Activated T-helper 2 cell treated with anti-CD3 and anti-CD28 coated beads, Interferon-gamma antibody, Interleukin-2, Interleukin-4, amounts not matched to agents 10 μg/mL and 5 μg/mL and 100 μg/mL, durations not matched to agents 14 hours and 24 hours and 36 hours (primary cell): ENCODE results near the gene SERPINB13. TPM values are rescaled to one million over a fixed set of nuclear protein-coding genes. Genes with fewer than 3 reads are reported as not detected.
"Not testable (repeated sequence)": the region's sequence is repeated elsewhere in the genome, so short reads cannot be mapped to it uniquely, and the experiment has no call there.

ENCODE experiments used
- DNase-seq: peaks from one replicate; pipeline ENCODE4 v3.0.0; 2021; ENCODE audit warnings: low spot score
- H3K27ac Mint-ChIP-seq: one replicate; pipeline ENCODE4 v1.8.0; 2021; ENCODE audit warnings: mixed read lengths
- H3K27me3 Mint-ChIP-seq: one replicate; pipeline ENCODE4 v1.8.0; 2021; ENCODE audit warnings: low read depth, mixed read lengths
- H3K36me3 Mint-ChIP-seq: one replicate; pipeline ENCODE4 v1.8.0; 2021; ENCODE audit warnings: low read depth, mixed read lengths
- H3K4me1 Mint-ChIP-seq: one replicate; pipeline ENCODE4 v1.8.0; 2021; ENCODE audit warnings: low read depth, mixed read lengths
- H3K4me3 Mint-ChIP-seq: one replicate; pipeline ENCODE4 v1.8.0; 2021; ENCODE audit warnings: low read depth, mild to moderate bottlenecking, moderate library complexity, mixed read lengths
- H3K9me3 Mint-ChIP-seq: one replicate; pipeline ENCODE4 v1.8.0; 2021; ENCODE audit warnings: mixed read lengths
- intact Hi-C: fragments of 100-400 bp; cut with micrococcal nuclease; formaldehyde crosslinking; loops from one replicate; pipeline ENCODE4 v1.15.1; 2023
- total RNA-seq: library from RNA; stranded (reverse); gene quantifications from 2 replicates; pipeline ENCODE4 v1.2.3, GENCODE V29; 2022

The SERPINB13 gene
- total RNA-seq, 1 donor from 2014 or later, result not detected

GRCh38 chr18:63637703-63638102 lies 50.6 kb downstream of the SERPINB13 start:
- H3K27ac Mint-ChIP-seq, result no peak overlapping the region
- no peak overlapping the region for H3K4me3 Mint-ChIP-seq

GRCh38 chr18:63641157-63641680 lies 54.1 kb downstream of the SERPINB13 start:
- H3K27ac Mint-ChIP-seq, H3K4me1 Mint-ChIP-seq, H3K9me3 Mint-ChIP-seq, H3K4me3 Mint-ChIP-seq, H3K36me3 Mint-ChIP-seq, DNase-seq, intact Hi-C loops, H3K27me3 Mint-ChIP-seq: not testable (repeated sequence)

More at GRCh38 chr18:63637703-63638102, 50.6 kb downstream of the SERPINB13 start:
- no peaks in the 10 kb centered on the region for H3K9me3 Mint-ChIP-seq
- no peaks in the 10 kb centered on the region for H3K27me3 Mint-ChIP-seq
- DNase-seq, result no peak
- H3K4me1 Mint-ChIP-seq, result no peaks in the 10 kb centered on the region
- no peaks in the 10 kb centered on the region for H3K36me3 Mint-ChIP-seq
- intact Hi-C loops, result no loop called here

DNA sequence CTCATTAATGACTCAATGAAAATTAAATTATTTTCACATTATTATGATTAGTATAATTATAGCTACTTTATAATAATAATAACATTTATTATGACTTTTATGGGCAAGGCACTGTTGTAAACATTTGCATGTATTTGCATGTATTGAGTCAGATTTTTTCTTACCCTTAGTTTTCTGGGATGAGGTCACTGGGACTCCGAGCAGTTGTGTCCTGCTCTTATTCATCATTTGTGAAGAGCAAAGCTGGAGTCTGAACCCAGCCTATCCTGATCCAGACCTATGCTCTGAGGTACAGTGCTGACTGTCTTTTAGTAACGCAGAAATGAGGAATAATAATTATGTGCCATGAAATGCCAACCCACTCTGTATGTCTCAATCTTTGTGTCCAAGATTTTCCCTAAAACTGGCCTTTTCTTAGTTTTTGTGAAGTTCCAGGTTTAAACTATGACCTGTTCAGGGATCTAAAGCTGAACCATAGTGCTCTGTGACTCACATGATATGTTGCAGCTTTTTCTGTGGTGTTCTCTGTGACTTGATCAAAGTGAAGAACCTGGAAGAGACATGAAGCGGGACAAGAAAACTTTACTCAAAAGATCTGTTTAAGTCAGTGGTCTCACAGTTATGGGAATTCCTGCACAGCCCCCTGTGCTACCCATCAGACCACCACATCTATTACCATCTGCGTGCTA lies 55.7 kb downstream of the SERPINB13 start:
- H3K27me3 Mint-ChIP-seq, H3K4me3 Mint-ChIP-seq, H3K27ac Mint-ChIP-seq, H3K9me3 Mint-ChIP-seq, DNase-seq, H3K36me3 Mint-ChIP-seq, intact Hi-C loops, H3K4me1 Mint-ChIP-seq: not testable (repeated sequence)

DNA sequence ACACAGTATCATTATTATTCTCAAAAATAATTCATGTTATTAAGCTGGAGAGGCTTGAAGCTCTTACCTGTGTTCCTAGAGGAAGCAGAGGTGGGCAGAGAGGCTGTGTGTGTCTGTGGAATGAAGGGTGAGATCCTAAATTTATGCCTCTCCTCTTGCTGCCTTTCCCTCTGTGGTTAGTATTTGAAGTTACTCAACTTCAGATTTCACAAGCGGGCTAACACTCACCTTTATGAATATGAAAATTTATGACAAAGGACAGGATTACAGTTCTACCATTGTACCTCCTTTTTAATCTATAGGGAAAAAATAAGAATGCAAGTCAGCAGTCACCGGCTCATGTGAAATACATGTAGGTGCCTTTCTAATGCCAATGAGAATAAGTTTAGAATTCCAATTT lies 57.0 kb downstream of the SERPINB13 start, which contains the start of gene SERPINB4:
SERPINB4 (minus strand) TSS at position 115 of the 400 bp plus-strand sequence. CDS start 679 bp downstream, outside the sequence.
- H3K36me3 Mint-ChIP-seq, DNase-seq, H3K9me3 Mint-ChIP-seq, H3K4me1 Mint-ChIP-seq, H3K27me3 Mint-ChIP-seq, intact Hi-C loops, H3K27ac Mint-ChIP-seq, H3K4me3 Mint-ChIP-seq: not testable (repeated sequence)

- H3K36me3 Mint-ChIP-seq, H3K4me3 Mint-ChIP-seq, DNase-seq, H3K4me1 Mint-ChIP-seq, H3K27ac Mint-ChIP-seq, H3K9me3 Mint-ChIP-seq, H3K27me3 Mint-ChIP-seq, intact Hi-C loops: not testable (repeated sequence)
Observed at GRCh38 chr18:63644694-63645093, 57.6 kb downstream of the SERPINB13 start.

GRCh38 chr18:63646936-63647335 lies 59.8 kb downstream of the SERPINB13 start:
- no peak overlapping the region for H3K27ac Mint-ChIP-seq
- peaks cover 2% of the 10 kb centered on the region for H3K27me3 Mint-ChIP-seq
- H3K4me3 Mint-ChIP-seq, result no peak overlapping the region
- H3K4me1 Mint-ChIP-seq, result no peaks in the 10 kb centered on the region
- H3K9me3 Mint-ChIP-seq, result no peaks in the 10 kb centered on the region
- intact Hi-C loops, result no loop called here
- no peaks in the 10 kb centered on the region for H3K36me3 Mint-ChIP-seq
- no peak for DNase-seq

DNA sequence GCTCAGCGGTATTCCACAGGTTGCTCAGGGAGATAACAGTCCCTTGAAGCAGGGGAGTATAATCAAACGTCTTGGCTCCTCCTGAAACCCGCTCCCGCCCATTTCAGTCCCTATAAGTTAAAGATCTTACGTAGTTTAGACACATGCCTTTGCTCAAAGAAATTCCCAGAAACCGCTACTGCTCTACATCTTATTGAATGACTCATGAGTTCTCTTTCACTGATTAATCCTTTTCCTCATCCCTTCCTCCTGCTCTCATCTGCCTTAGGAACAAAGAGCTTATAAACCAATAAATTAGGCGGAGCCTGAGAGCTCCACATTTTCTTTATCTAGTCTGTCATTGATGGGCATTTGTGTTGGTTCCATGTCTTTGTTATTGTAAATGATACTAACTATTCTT lies 61.1 kb downstream of the SERPINB13 start:
- DNase-seq, result no peak
- no peak overlapping the region for H3K27ac Mint-ChIP-seq
- intact Hi-C loops, result no loop called here

More for the DNA sequence above, 61.1 kb downstream of the SERPINB13 start:
- Mint-ChIP-seq H3K27me3 (peaks cover 2% of the 10 kb centered on the region), H3K9me3 (no peaks in the 10 kb centered on the region), H3K4me3 (no peak overlapping the region), H3K36me3 (no peaks in the 10 kb centered on the region), H3K4me1 (no peaks in the 10 kb centered on the region)

Other genes starting within 250 kb of the SERPINB13 start
- gene KDSR, start 220.1 kb upstream of the SERPINB13 start, total RNA-seq, result 73.3 and 76.1 TPM in 2 replicates
- 53.8 and 56.1 TPM in 2 replicates for gene VPS4B, start 164.9 kb upstream of the SERPINB13 start, total RNA-seq
- not detected in 2 replicates for gene SERPINB5, start 110.4 kb upstream of the SERPINB13 start, total RNA-seq
- gene SERPINB12, start 45.0 kb upstream of the SERPINB13 start, total RNA-seq, result not detected in 2 replicates
- gene SERPINB4, start 56.9 kb downstream of the SERPINB13 start, total RNA-seq, result not detected in 2 replicates
- not detected in 2 replicates for gene SERPINB3, start 74.5 kb downstream of the SERPINB13 start, total RNA-seq
- not detected in 2 replicates for gene SERPINB11, start 115.6 kb downstream of the SERPINB13 start, total RNA-seq
- not detected in 2 replicates for gene SERPINB7, start 188.1 kb downstream of the SERPINB13 start, total RNA-seq